Body of pancreas (tissue), 4 donors: ENCODE data around the gene NMRK1.

Experiments used
- CTCF ChIP-seq, 7 experiments: fragments of 450-650 bp in 4 of 7; fragments of 200-600 bp in 3 of 7; sonication (generic) in 3 of 7; IDR thresholded peaks; one replicate each; pipeline ENCODE4 v1.5.1; 2016 to 2019; ENCODE audit warnings: antibody characterized with exemption in 7 of 7
- POLR2A ChIP-seq, 3 donors: fragments of 450-650 bp; IDR thresholded peaks; one replicate each; pipeline ENCODE4 v1.6.1; 2016; ENCODE audit warnings: antibody characterized with exemption in 3 of 3, mild to moderate bottlenecking in 2 of 3

GRCh38 chr9:75092766-75093165, 4.8 kb upstream of the NMRK1 start:
- TF ChIP-seq POLR2A (IDR thresholded peaks at IDR 0.05) (no peak), CTCF (IDR thresholded peaks at IDR 0.05) (no peak)
